D721Med (cell line): Measurements from ENCODE around the gene PATL1.

ENCODE experiments used
- DNase-seq: peaks from one replicate; pipeline ENCODE4 v3.0.0; 2011; ENCODE audit warnings: low spot score; ENCODE audit not compliant: insufficient read length
- FAIRE-seq: peaks from 2 replicates; lab custom pipeline; 2011; peaks lifted over from hg19 to GRCh38; lab: Jason Lieb, UNC
- CTCF ChIP-seq: IDR thresholded peaks from 2 replicates; pipeline ENCODE4 v1.5.1; 2012; ENCODE audit warnings: mild to moderate bottlenecking, control low read depth; ENCODE audit not compliant: insufficient read depth; ENCODE audit errors: missing control alignments

Gene PATL1

DNA sequence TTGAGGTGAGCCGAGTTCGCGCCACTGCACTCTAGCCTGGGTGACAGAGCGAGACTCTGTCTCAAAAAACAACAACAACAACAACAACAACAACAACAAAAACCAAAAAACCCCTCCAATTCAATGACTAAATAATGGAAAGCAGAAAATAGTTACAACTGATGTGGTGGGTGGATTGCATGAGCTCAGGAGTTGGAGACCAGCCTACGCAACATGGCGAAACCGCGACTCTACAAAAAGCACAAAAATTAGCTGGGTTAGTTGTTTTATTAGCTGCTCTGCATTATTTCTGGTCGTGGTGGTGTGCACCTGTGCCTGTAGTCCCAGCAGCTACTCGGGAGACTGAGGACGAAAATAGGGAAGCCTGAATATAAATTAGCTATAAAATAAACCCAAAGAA is 2.6 kb upstream of the PATL1 start:
- no peak for TF ChIP-seq CTCF
- no peak for DNase-seq
- no peak for FAIRE-seq

GRCh38 chr11:59669611-59670009 is 773 bp upstream of the PATL1 start:
- no peak for TF ChIP-seq CTCF
- FAIRE-seq: no peak
- peak; percentile 38 for DNase-seq

DNA sequence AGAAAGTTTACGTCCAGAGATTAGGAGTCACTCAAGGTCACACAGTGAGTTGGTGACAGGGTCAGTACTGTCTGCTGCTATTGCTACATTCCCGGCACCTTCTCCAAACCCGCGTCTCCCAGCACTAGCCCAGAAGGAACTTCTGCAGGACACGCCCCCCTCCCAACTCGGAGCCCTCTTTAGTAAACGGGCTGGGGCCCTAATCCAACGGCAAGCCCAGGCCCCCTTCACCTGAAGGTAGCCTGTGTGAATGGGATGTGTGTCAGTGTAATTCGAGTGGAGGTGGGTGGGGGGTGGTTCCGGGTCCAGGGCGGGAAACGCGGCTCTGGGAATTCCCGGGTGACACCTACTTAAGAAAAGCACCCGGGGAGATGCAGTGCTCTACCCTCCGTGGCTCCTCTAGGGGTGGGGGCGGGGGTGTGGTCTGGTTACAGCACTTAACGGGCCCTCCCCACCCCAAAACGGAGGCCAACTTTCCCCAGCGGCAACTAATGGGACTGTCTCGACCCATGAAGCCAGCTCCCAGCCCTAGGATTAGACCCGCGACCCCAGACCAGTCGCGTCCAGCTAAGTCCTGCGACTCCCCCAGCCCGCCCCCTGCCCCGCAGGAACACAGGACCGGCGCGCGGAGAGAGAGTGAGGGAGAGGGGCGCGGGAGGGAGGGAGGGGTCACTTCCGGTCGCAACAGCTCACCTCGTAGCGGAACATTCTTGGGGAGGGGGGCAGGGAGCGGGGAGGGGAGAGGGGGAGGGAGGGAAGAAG is 468 bp downstream of the PATL1 start:
- DNase-seq (peak; percentile 21), FAIRE-seq (no peak)
- TF ChIP-seq CTCF: no peak

GRCh38 chr11:59667812-59668187 is 1.0 kb downstream of the PATL1 start:
- DNase-seq (no peak), FAIRE-seq (no peak)
- no peak for TF ChIP-seq CTCF

GRCh38 chr11:59666969-59667368 is 1.9 kb downstream of the PATL1 start:
- no peak for DNase-seq
- no peak for TF ChIP-seq CTCF
- no peak for FAIRE-seq

DNA sequence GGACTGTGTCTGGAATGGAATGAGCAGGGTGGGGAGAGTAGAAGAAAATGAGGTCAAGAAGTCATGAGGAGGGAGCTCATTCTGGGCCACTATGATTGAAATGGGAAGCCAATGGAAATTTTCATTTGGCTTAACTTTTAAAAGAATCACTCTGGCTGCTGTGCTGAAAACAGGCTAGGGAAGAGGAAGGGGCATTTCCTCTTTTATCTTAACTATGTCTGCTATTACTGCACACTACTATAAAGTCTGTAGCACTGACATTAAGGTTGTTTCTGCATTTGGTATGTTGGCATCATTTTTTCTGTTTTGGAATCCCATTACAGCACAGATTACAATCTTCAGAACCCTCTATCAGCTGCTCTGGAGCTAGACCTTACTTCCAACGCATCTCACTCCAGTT is 8.2 kb downstream of the PATL1 start:
- DNase-seq (no peak), FAIRE-seq (no peak)
- TF ChIP-seq CTCF: no peak

GRCh38 chr11:59659981-59660380 is 8.9 kb downstream of the PATL1 start:
- no peak for DNase-seq
- FAIRE-seq: no peak
- no peak for TF ChIP-seq CTCF
